ENCODE measurements around the gene EFCAB12. TPM values are rescaled to one million over a fixed set of nuclear protein-coding genes. Genes with fewer than 3 reads are reported as not detected.

Gene EFCAB12
- total and polyA plus RNA-seq, 2 of the 13 experiments (the other 11 are each of a cell fraction or from before 2014, with no cell fraction given): 0.31 to 2.4 TPM

DNA sequence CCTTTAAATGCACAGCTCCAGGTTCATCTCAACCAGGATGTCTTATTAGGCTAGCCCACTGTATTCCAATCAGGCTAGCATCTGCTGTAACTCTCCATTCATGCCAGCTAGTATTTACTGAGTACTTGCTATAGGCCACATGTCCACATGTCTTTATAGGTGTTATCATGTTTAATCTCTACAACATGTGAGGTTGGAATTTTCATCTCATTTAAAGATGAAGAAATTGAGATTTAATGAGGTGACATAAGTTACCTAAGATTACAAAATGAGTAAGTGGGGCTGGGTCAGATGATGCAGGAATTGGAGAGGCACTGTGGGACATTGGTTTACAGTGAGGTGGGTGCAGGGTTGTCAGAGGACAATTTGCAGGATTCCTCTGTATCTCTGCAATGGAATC, 14.5 kb upstream of the EFCAB12 start:
- Histone ChIP-seq H3K27me3 (ENCODE audit: control insufficient read depth in 1 of 2, insufficient read depth in 2 of 2, low read length in 2 of 2) (no peaks in the 10 kb centered on the region; a peak in 1 of 5 replicates), H3K4me2 (ENCODE audit: low read depth, low read length) (no peak overlapping the region), H3K9me3 (ENCODE audit: low read length) (no peaks in the 10 kb centered on the region), H3K36me3 (replicated peaks in 1 of 2; ENCODE audit: control insufficient read depth in 1 of 2, insufficient read depth in 2 of 2, low read length in 2 of 2) (no peaks in the 10 kb centered on the region), H2AFZ (ENCODE audit: low read length) (no peak overlapping the region), H3K4me3 (replicated peaks in 1 of 3; ENCODE audit: insufficient read depth in 1 of 3, low read depth in 2 of 3, low read length in 3 of 3) (no peak overlapping the region), H4K20me1 (ENCODE audit: insufficient read depth, low read length) (no peaks in the 10 kb centered on the region), H3K4me1 (ENCODE audit: insufficient read depth, low read length) (peaks cover 44% of the 10 kb centered on the region), H3K9ac (ENCODE audit: insufficient read depth, low read depth, low read length) (no peak overlapping the region), H3K79me2 (ENCODE audit: insufficient read depth, low read length) (peaks cover 23% of the 10 kb centered on the region), H3K27ac (ENCODE audit: extremely low read length, insufficient read depth, low read length) (no peak overlapping the region)
- ChIA-PET CTCF (ENCODE audit: low intra/inter-chr PET ratio, low total read pairs) (no interaction called here), POLR2A (no interaction called here)
- intact Hi-C loops (cut with micrococcal nuclease; ENCODE audit: unreplicated experiment) (no loop called here), in situ Hi-C loops (cut with HindIII; ENCODE audit: extremely low pct_ligation_motif_present, low pct_unique_long_range_greater_than_20kb) (no loop called here)
- DNase-seq (ENCODE audit: low spot score) (no peak), ATAC-seq (no peak), FAIRE-seq (no peak)
- no TSS peak for BruUV-seq (replicated peaks)
- TF ChIP-seq NCOA2 (CRISPR knock-in tag; IDR thresholded peaks at IDR 0.05) (no peak), NR3C1 (CRISPR knock-in tag; IDR thresholded peaks at IDR 0.05) (no peak), TP53 (CRISPR knock-in tag; conservative IDR thresholded peaks at IDR 0.05) (no peak), NFYC (CRISPR knock-in tag; IDR thresholded peaks at IDR 0.05) (no peak), ZNF761 (CRISPR knock-in tag; conservative IDR thresholded peaks at IDR 0.05) (no peak), RXRB (CRISPR knock-in tag; IDR thresholded peaks at IDR 0.05; ENCODE audit: borderline replicate concordance) (no peak), CHD4 (IDR thresholded peaks at IDR 0.05; ENCODE audit: borderline replicate concordance, low read length) (no peak), ZNF263 (CRISPR knock-in tag; IDR thresholded peaks at IDR 0.05) (no peak), ZNF264 (CRISPR knock-in tag; IDR thresholded peaks at IDR 0.05) (no peak), ZNF382 (CRISPR knock-in tag; IDR thresholded peaks at IDR 0.05; ENCODE audit: borderline replicate concordance) (no peak), FOXA3 (CRISPR knock-in tag; IDR thresholded peaks at IDR 0.05) (no peak), HNRNPUL1 (IDR thresholded peaks at IDR 0.05; ENCODE audit: low read depth, low read length) (no peak), GATAD1 (CRISPR knock-in tag; IDR thresholded peaks at IDR 0.05) (no peak)
- TF ChIP-seq, protein P1, sequence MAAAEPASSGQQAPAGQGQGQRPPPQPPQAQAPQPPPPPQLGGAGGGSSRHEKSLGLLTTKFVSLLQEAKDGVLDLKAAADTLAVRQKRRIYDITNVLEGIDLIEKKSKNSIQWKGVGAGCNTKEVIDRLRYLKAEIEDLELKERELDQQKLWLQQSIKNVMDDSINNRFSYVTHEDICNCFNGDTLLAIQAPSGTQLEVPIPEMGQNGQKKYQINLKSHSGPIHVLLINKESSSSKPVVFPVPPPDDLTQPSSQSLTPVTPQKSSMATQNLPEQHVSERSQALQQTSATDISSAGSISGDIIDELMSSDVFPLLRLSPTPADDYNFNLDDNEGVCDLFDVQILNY (CRISPR knock-in tag; conservative IDR thresholded peaks at IDR 0.05): no peak
- TF ChIP-seq, protein P2, sequence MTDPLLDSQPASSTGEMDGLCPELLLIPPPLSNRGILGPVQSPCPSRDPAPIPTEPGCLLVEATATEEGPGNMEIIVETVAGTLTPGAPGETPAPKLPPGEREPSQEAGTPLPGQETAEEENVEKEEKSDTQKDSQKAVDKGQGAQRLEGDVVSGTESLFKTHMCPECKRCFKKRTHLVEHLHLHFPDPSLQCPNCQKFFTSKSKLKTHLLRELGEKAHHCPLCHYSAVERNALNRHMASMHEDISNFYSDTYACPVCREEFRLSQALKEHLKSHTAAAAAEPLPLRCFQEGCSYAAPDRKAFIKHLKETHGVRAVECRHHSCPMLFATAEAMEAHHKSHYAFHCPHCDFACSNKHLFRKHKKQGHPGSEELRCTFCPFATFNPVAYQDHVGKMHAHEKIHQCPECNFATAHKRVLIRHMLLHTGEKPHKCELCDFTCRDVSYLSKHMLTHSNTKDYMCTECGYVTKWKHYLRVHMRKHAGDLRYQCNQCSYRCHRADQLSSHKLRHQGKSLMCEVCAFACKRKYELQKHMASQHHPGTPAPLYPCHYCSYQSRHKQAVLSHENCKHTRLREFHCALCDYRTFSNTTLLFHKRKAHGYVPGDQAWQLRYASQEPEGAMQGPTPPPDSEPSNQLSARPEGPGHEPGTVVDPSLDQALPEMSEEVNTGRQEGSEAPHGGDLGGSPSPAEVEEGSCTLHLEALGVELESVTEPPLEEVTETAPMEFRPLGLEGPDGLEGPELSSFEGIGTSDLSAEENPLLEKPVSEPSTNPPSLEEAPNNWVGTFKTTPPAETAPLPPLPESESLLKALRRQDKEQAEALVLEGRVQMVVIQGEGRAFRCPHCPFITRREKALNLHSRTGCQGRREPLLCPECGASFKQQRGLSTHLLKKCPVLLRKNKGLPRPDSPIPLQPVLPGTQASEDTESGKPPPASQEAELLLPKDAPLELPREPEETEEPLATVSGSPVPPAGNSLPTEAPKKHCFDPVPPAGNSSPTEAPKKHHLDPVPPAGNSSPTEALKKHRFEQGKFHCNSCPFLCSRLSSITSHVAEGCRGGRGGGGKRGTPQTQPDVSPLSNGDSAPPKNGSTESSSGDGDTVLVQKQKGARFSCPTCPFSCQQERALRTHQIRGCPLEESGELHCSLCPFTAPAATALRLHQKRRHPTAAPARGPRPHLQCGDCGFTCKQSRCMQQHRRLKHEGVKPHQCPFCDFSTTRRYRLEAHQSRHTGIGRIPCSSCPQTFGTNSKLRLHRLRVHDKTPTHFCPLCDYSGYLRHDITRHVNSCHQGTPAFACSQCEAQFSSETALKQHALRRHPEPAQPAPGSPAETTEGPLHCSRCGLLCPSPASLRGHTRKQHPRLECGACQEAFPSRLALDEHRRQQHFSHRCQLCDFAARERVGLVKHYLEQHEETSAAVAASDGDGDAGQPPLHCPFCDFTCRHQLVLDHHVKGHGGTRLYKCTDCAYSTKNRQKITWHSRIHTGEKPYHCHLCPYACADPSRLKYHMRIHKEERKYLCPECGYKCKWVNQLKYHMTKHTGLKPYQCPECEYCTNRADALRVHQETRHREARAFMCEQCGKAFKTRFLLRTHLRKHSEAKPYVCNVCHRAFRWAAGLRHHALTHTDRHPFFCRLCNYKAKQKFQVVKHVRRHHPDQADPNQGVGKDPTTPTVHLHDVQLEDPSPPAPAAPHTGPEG (CRISPR knock-in tag; IDR thresholded peaks at IDR 0.05): no peak

All from HepG2 (cell line).